GM19452 (cell line): ENCODE results near the gene SORBS1.
A peak's percentile ranks its signal among the peaks of the same experiment; 100 is the strongest.

ENCODE experiments used
- ATAC-seq: cut with Tn5 transposase; IDR thresholded peaks from one replicate; pipeline ENCODE4 v1.9.1; 2021; ENCODE audit not compliant: unreplicated experiment

SORBS1 gene

GRCh38 chr10:95561177-95561863 is at the start of gene SORBS1:
Gene SORBS1 (minus strand): TSS chr10:95561371. CDS start chr10:95441135, 120,236 bp downstream.
- ATAC-seq = peak; percentile 100

GRCh38 chr10:95610727-95611126 is 49.6 kb upstream of the SORBS1 start:
- no peak for ATAC-seq

GRCh38 chr10:95606922-95607321 is 45.8 kb upstream of the SORBS1 start:
- no peak for ATAC-seq

GRCh38 chr10:95605163-95605562 is 44.0 kb upstream of the SORBS1 start:
- no peak for ATAC-seq

GRCh38 chr10:95604630-95605029 is 43.5 kb upstream of the SORBS1 start:
- no peak for ATAC-seq

GRCh38 chr10:95602382-95602781 is 41.2 kb upstream of the SORBS1 start:
- ATAC-seq = no peak

- ATAC-seq = no peak
Measured at GRCh38 chr10:95601116-95601719, 40.0 kb upstream of the SORBS1 start.

- no peak for ATAC-seq
Measured at GRCh38 chr10:95600158-95600557, 39.0 kb upstream of the SORBS1 start.

GRCh38 chr10:95597788-95598187 is 36.6 kb upstream of the SORBS1 start:
- no peak for ATAC-seq

- no peak for ATAC-seq
Measured at GRCh38 chr10:95588025-95588424, 26.9 kb upstream of the SORBS1 start.

GRCh38 chr10:95579835-95580535 is 18.8 kb upstream of the SORBS1 start:
- ATAC-seq = no peak

GRCh38 chr10:95579292-95579691 is 18.1 kb upstream of the SORBS1 start:
- no peak for ATAC-seq

- ATAC-seq = no peak
Measured at GRCh38 chr10:95578619-95579018, 17.4 kb upstream of the SORBS1 start.

- no peak for ATAC-seq
Measured at GRCh38 chr10:95574649-95575365, 13.6 kb upstream of the SORBS1 start.

- ATAC-seq = no peak
Measured at GRCh38 chr10:95573964-95574604, 12.9 kb upstream of the SORBS1 start.

GRCh38 chr10:95573527-95573926 is 12.4 kb upstream of the SORBS1 start:
- ATAC-seq = no peak

GRCh38 chr10:95572131-95572820 is 11.1 kb upstream of the SORBS1 start:
- ATAC-seq = no peak

- ATAC-seq = no peak
Measured at GRCh38 chr10:95571390-95571789, 10.2 kb upstream of the SORBS1 start.

GRCh38 chr10:95569368-95569767 is 8.2 kb upstream of the SORBS1 start:
- no peak for ATAC-seq

- no peak for ATAC-seq
Measured at GRCh38 chr10:95567903-95568630, 6.9 kb upstream of the SORBS1 start.
